Panc1 (cell line): ENCODE data around the gene CADM1.

ENCODE experiments used
- POLR2AphosphoS5 ChIP-seq: IDR thresholded peaks from 2 replicates; pipeline ENCODE4 v1.6.1; 2012; ENCODE audit warnings: mild to moderate bottlenecking, low read depth, low read length, moderate library complexity
- SIN3A ChIP-seq: IDR thresholded peaks from 2 replicates; pipeline ENCODE4 v1.6.1; 2012; ENCODE audit warnings: low read depth, mild to moderate bottlenecking, low read length, moderate library complexity, borderline replicate concordance; ENCODE audit not compliant: insufficient read depth
- TCF7L2 ChIP-seq: IDR thresholded peaks from 2 replicates; pipeline ENCODE4 v1.6.1; 2011; ENCODE audit warnings: mild to moderate bottlenecking, low read depth, low read length, inconsistent platforms
- TF ChIP-seq, protein P1 (sequence below): fragments of 450-650 bp; IDR thresholded peaks from 2 replicates; pipeline ENCODE4 v1.5.1; 2017; ENCODE audit warnings: mild to moderate bottlenecking
- TF ChIP-seq, protein P2 (sequence below), 2 experiments: IDR thresholded peaks; 2 replicates each; pipeline ENCODE4 v1.6.1; 2011 to 2012; ENCODE audit warnings: low read depth in 2 of 2, control low read depth in 1 of 2, low read length in 1 of 2, mild to moderate bottlenecking in 1 of 2, moderate library complexity in 1 of 2; ENCODE audit not compliant: insufficient read depth in 1 of 2

GRCh38 chr11:115199481-115200069, 304.6 kb downstream of the CADM1 start:
- TF ChIP-seq, protein P1, sequence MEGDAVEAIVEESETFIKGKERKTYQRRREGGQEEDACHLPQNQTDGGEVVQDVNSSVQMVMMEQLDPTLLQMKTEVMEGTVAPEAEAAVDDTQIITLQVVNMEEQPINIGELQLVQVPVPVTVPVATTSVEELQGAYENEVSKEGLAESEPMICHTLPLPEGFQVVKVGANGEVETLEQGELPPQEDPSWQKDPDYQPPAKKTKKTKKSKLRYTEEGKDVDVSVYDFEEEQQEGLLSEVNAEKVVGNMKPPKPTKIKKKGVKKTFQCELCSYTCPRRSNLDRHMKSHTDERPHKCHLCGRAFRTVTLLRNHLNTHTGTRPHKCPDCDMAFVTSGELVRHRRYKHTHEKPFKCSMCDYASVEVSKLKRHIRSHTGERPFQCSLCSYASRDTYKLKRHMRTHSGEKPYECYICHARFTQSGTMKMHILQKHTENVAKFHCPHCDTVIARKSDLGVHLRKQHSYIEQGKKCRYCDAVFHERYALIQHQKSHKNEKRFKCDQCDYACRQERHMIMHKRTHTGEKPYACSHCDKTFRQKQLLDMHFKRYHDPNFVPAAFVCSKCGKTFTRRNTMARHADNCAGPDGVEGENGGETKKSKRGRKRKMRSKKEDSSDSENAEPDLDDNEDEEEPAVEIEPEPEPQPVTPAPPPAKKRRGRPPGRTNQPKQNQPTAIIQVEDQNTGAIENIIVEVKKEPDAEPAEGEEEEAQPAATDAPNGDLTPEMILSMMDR, result no peak
- TF ChIP-seq, protein P2, sequence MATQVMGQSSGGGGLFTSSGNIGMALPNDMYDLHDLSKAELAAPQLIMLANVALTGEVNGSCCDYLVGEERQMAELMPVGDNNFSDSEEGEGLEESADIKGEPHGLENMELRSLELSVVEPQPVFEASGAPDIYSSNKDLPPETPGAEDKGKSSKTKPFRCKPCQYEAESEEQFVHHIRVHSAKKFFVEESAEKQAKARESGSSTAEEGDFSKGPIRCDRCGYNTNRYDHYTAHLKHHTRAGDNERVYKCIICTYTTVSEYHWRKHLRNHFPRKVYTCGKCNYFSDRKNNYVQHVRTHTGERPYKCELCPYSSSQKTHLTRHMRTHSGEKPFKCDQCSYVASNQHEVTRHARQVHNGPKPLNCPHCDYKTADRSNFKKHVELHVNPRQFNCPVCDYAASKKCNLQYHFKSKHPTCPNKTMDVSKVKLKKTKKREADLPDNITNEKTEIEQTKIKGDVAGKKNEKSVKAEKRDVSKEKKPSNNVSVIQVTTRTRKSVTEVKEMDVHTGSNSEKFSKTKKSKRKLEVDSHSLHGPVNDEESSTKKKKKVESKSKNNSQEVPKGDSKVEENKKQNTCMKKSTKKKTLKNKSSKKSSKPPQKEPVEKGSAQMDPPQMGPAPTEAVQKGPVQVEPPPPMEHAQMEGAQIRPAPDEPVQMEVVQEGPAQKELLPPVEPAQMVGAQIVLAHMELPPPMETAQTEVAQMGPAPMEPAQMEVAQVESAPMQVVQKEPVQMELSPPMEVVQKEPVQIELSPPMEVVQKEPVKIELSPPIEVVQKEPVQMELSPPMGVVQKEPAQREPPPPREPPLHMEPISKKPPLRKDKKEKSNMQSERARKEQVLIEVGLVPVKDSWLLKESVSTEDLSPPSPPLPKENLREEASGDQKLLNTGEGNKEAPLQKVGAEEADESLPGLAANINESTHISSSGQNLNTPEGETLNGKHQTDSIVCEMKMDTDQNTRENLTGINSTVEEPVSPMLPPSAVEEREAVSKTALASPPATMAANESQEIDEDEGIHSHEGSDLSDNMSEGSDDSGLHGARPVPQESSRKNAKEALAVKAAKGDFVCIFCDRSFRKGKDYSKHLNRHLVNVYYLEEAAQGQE (IDR thresholded peaks at IDR 0.05; ENCODE audit: insufficient read depth in 1 of 2, low read depth in 2 of 2, low read length in 1 of 2), result no peak
- TF ChIP-seq POLR2AphosphoS5, result no peak
- no peak for TF ChIP-seq SIN3A
- TF ChIP-seq TCF7L2, result no peak
